Measurements from ENCODE around the gene METRN. TPM values are rescaled to one million over a fixed set of nuclear protein-coding genes. Genes with fewer than 3 reads are reported as not detected.

Gene METRN
- total RNA-seq, 2 donors from 2014 or later, result 28.9 to 58.9 TPM

DNA sequence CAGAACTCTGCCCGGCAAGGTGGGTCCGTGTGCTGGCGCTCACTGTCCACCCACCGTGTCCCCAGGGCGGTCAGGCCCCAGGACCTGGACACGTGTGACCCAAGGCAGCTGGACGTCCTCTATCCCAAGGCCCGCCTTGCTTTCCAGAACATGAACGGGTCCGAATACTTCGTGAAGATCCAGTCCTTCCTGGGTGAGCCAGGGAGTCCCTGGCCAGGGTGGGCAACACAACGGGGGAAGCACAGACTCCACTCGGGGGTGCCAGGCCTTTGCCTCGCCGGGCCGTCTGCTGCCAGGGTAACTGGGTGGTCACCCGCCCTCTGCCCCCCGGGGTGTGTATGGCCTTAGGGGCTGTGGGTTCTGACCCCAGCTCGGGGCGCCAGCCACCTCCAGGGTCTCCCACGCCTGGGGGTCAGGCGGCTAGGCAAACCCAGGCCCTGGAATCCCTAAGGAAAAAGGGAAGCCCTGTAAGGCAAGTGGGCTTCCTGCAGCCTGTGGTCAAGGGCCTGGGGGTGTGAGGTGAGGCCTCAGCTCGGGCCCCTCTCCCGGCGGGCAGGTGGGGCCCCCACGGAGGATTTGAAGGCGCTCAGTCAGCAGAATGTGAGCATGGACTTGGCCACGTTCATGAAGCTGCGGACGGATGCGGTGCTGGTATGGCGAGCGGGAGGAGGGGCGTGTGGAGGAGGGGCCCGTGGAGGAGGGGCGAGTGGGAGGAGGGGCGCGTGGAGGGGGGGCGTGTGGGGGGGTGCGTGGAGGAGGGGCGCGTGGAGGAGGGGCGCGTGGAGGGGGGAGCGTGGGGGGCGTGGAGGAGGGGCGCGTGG is 52.1 kb downstream of the METRN start:
- H3K4me3 ChIP-seq, result no peak overlapping the region
- no peaks in the 10 kb centered on the region for H3K9me3 ChIP-seq
- H3K36me3 ChIP-seq, result no peaks in the 10 kb centered on the region
- TF ChIP-seq CTCF (IDR thresholded peaks at IDR 0.05), result no peak
- no peaks in the 10 kb centered on the region for H3K4me1 ChIP-seq (ENCODE audit: control insufficient read depth in 1 of 2, low read depth in 2 of 2)
- ATAC-seq (ENCODE audit: insufficient number of reproducible peaks, low FRiP score, low read depth) (no peak), DNase-seq (ENCODE audit: low spot score) (no peak)
- H3K27ac ChIP-seq, result no peak overlapping the region
- H3K27me3 ChIP-seq (replicated peaks; ENCODE audit: insufficient read depth), result no peaks in the 10 kb centered on the region

- Histone ChIP-seq H3K27ac (no peak overlapping the region), H3K27me3 (replicated peaks; ENCODE audit: insufficient read depth) (no peaks in the 10 kb centered on the region)
- no peak for ATAC-seq (ENCODE audit: insufficient number of reproducible peaks, low FRiP score, low read depth)
Observed at GRCh38 chr16:767743-768235, 52.9 kb downstream of the METRN start.

GRCh38 chr16:768428-768827 is 53.5 kb downstream of the METRN start:
- Histone ChIP-seq H3K4me1 (ENCODE audit: control insufficient read depth in 1 of 2, low read depth in 2 of 2) (no peaks in the 10 kb centered on the region), H3K4me3 (no peak overlapping the region), H3K36me3 (no peaks in the 10 kb centered on the region), H3K9me3 (no peaks in the 10 kb centered on the region), H3K27me3 (replicated peaks; ENCODE audit: insufficient read depth) (no peaks in the 10 kb centered on the region), H3K27ac (no peak overlapping the region)
- DNase-seq (ENCODE audit: low spot score), result no peak
- no peak for ATAC-seq (ENCODE audit: insufficient number of reproducible peaks, low FRiP score, low read depth)
- TF ChIP-seq CTCF (IDR thresholded peaks at IDR 0.05), result no peak

More at GRCh38 chr16:767743-768235, 52.9 kb downstream of the METRN start:
- Histone ChIP-seq H3K4me3 (no peak overlapping the region), H3K36me3 (no peaks in the 10 kb centered on the region), H3K9me3 (no peaks in the 10 kb centered on the region), H3K4me1 (ENCODE audit: control insufficient read depth in 1 of 2, low read depth in 2 of 2) (no peaks in the 10 kb centered on the region)
- no peak for DNase-seq (ENCODE audit: low spot score)
- no peak for TF ChIP-seq CTCF (IDR thresholded peaks at IDR 0.05)

Other genes starting within 250 kb of the METRN start
- 10 to 100 TPM; 46.2 to 96.6 TPM for gene CAPN15, start 187.4 kb upstream of the METRN start, total RNA-seq
- gene PRR35, start 154.7 kb upstream of the METRN start, total RNA-seq, result under 1 TPM in 1 of 2 donors, not detected in 1; 0.42 TPM
- 1 to 10 TPM; 2.0 to 3.2 TPM for gene NHLRC4, start 148.1 kb upstream of the METRN start, total RNA-seq
- 10 to 100 TPM; 54.2 to 80.1 TPM for gene PIGQ, start 145.2 kb upstream of the METRN start, total RNA-seq
- gene RAB40C, start 125.1 kb upstream of the METRN start, total RNA-seq, result 10 to 100 TPM; 19.0 to 25.9 TPM
- 1 to 10 TPM in 1 of 2 donors, under 1 TPM in 1; 0.92 to 1.2 TPM for gene WFIKKN1, start 84.1 kb upstream of the METRN start, total RNA-seq
- 100 to 1,000 TPM in 1 of 2 donors, 10 to 100 TPM in 1; 83.4 to 217 TPM for gene METTL26, start 78.8 kb upstream of the METRN start, total RNA-seq
- 10 to 100 TPM; 12.2 to 42.2 TPM for gene MCRIP2, start 73.3 kb upstream of the METRN start, total RNA-seq
- 10 to 100 TPM; 22.7 to 39.4 TPM for gene WDR90, start 65.8 kb upstream of the METRN start, total RNA-seq
- gene RHOT2, start 47.0 kb upstream of the METRN start, total RNA-seq, result 10 to 100 TPM; 62.0 to 80.4 TPM
- gene RHBDL1, start 39.4 kb upstream of the METRN start, total RNA-seq, result 1 to 10 TPM in 1 of 2 donors, under 1 TPM in 1; 0.42 to 8.0 TPM
- 100 to 1,000 TPM; 103 to 145 TPM for gene STUB1, start 34.7 kb upstream of the METRN start, total RNA-seq
- 100 to 1,000 TPM in 1 of 2 donors, 10 to 100 TPM in 1; 98.7 to 128 TPM for gene JMJD8, start 30.8 kb upstream of the METRN start, total RNA-seq
- gene WDR24, start 24.7 kb upstream of the METRN start, total RNA-seq, result 10 to 100 TPM; 10.7 to 13.5 TPM
- gene FBXL16, start 9.3 kb upstream of the METRN start, total RNA-seq, result not detected
- gene ANTKMT, start 6.0 kb downstream of the METRN start, total RNA-seq, result 10 to 100 TPM; 29.7 to 46.7 TPM
- under 1 TPM; 0.92 to 0.95 TPM for gene CCDC78, start 11.3 kb downstream of the METRN start, total RNA-seq
- 1 to 10 TPM; 6.4 to 8.1 TPM for gene HAGHL, start 12.0 kb downstream of the METRN start, total RNA-seq
- 10 to 100 TPM; 27.0 to 30.3 TPM for gene CIAO3, start 25.9 kb downstream of the METRN start, total RNA-seq
- 1 to 10 TPM in 1 of 2 donors, not detected in 1; 1.3 TPM for gene MSLN, start 45.6 kb downstream of the METRN start, total RNA-seq
- 10 to 100 TPM; 12.3 to 13.9 TPM for gene RPUSD1, start 73.3 kb downstream of the METRN start, total RNA-seq
- 10 to 100 TPM; 10.2 to 15.4 TPM for gene CHTF18, start 73.5 kb downstream of the METRN start, total RNA-seq
- not detected for gene GNG13, start 85.6 kb downstream of the METRN start, total RNA-seq